A549 (cell line): ENCODE data around the gene MDC1.

Experiments used
- GATA3 ChIP-seq: IDR thresholded peaks from 2 replicates; pipeline ENCODE4 v1.6.1; 2012; ENCODE audit warnings: borderline replicate concordance
- JUNB ChIP-seq: fragments of >200 bp; sonication (Bioruptor Twin); formaldehyde crosslinking; IDR thresholded peaks from 2 replicates; pipeline ENCODE4 v1.6.1; 2016
- MAFK ChIP-seq: fragments of 450-650 bp; IDR thresholded peaks from 2 replicates; pipeline ENCODE4 v1.6.1; 2014; ENCODE audit not compliant: partially characterized antibody
- MYC ChIP-seq: IDR thresholded peaks from 2 replicates; pipeline ENCODE4 v1.6.1; 2012; ENCODE audit warnings: mild to moderate bottlenecking, inconsistent platforms, low read length, improper control_type of control experiment, borderline replicate concordance
- RAD21 ChIP-seq, 2 experiments: fragments of >200 bp in 1 of 2; sonication (Bioruptor Twin) in 1 of 2; formaldehyde crosslinking in 1 of 2; IDR thresholded peaks in 1 of 2; conservative IDR thresholded peaks in 1 of 2; 2 replicates in 1 of 2; 3 replicates in 1 of 2; pipeline ENCODE4 v1.6.1; 2012 to 2018; ENCODE audit warnings: inconsistent platforms in 1 of 2
- RFX5 ChIP-seq: fragments of 450-650 bp; IDR thresholded peaks from 2 replicates; pipeline ENCODE4 v1.7.1; 2014; ENCODE audit warnings: antibody characterized with exemption, mild to moderate bottlenecking, moderate library complexity
- ZFP36 ChIP-seq: fragments of 450-650 bp; IDR thresholded peaks from 2 replicates; pipeline ENCODE4 v1.6.1; 2014; ENCODE audit warnings: borderline replicate concordance; ENCODE audit not compliant: partially characterized antibody
- TF ChIP-seq, protein P1 (sequence below): fragments of 200-600 bp; sonication (generic); IDR thresholded peaks from 2 replicates; pipeline ENCODE4 v1.6.1; 2016; ENCODE audit warnings: antibody characterized with exemption, mild to moderate bottlenecking, moderate library complexity
- TF ChIP-seq, protein P2 (sequence below): fragments of >200 bp; sonication (Bioruptor Twin); formaldehyde crosslinking; IDR thresholded peaks from 3 replicates; pipeline ENCODE4 v1.5.1; 2016
- TF ChIP-seq, protein P3 (sequence below): IDR thresholded peaks from 2 replicates; pipeline ENCODE4 v1.6.1; 2012

DNA sequence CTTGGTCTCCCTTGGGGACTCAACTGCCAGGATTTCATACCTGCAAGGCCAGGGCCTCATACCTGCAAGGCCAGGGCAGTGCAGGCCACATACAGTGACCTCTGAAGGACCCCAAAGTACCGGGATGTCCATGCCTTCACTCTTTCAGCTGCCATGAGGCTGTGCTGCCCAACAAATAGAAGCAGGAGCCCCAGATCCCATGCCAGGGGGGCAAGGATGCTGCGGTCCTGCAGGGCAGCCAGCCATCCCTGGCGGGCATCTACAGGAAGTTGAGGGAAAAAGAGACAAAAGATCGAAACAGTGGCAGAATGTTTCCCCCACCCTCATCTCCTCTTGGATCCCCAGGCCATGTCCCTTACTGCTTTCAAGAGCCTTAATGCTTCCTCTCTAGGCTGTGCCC lies 27.1 kb downstream of the MDC1 start:
- TF ChIP-seq, protein P1, sequence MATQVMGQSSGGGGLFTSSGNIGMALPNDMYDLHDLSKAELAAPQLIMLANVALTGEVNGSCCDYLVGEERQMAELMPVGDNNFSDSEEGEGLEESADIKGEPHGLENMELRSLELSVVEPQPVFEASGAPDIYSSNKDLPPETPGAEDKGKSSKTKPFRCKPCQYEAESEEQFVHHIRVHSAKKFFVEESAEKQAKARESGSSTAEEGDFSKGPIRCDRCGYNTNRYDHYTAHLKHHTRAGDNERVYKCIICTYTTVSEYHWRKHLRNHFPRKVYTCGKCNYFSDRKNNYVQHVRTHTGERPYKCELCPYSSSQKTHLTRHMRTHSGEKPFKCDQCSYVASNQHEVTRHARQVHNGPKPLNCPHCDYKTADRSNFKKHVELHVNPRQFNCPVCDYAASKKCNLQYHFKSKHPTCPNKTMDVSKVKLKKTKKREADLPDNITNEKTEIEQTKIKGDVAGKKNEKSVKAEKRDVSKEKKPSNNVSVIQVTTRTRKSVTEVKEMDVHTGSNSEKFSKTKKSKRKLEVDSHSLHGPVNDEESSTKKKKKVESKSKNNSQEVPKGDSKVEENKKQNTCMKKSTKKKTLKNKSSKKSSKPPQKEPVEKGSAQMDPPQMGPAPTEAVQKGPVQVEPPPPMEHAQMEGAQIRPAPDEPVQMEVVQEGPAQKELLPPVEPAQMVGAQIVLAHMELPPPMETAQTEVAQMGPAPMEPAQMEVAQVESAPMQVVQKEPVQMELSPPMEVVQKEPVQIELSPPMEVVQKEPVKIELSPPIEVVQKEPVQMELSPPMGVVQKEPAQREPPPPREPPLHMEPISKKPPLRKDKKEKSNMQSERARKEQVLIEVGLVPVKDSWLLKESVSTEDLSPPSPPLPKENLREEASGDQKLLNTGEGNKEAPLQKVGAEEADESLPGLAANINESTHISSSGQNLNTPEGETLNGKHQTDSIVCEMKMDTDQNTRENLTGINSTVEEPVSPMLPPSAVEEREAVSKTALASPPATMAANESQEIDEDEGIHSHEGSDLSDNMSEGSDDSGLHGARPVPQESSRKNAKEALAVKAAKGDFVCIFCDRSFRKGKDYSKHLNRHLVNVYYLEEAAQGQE = no peak
- TF ChIP-seq, protein P2, sequence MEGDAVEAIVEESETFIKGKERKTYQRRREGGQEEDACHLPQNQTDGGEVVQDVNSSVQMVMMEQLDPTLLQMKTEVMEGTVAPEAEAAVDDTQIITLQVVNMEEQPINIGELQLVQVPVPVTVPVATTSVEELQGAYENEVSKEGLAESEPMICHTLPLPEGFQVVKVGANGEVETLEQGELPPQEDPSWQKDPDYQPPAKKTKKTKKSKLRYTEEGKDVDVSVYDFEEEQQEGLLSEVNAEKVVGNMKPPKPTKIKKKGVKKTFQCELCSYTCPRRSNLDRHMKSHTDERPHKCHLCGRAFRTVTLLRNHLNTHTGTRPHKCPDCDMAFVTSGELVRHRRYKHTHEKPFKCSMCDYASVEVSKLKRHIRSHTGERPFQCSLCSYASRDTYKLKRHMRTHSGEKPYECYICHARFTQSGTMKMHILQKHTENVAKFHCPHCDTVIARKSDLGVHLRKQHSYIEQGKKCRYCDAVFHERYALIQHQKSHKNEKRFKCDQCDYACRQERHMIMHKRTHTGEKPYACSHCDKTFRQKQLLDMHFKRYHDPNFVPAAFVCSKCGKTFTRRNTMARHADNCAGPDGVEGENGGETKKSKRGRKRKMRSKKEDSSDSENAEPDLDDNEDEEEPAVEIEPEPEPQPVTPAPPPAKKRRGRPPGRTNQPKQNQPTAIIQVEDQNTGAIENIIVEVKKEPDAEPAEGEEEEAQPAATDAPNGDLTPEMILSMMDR = no peak
- TF ChIP-seq MAFK = no peak
- TF ChIP-seq RAD21 (conservative IDR thresholded peaks at IDR 0.05 in 1 of 2, IDR thresholded peaks at IDR 0.05 in 1 of 2) = no peak
- TF ChIP-seq GATA3 = no peak
- no peak for TF ChIP-seq ZFP36
- no peak for TF ChIP-seq JUNB
- no peak for TF ChIP-seq RFX5
- TF ChIP-seq, protein P3, sequence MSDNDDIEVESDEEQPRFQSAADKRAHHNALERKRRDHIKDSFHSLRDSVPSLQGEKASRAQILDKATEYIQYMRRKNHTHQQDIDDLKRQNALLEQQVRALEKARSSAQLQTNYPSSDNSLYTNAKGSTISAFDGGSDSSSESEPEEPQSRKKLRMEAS = no peak
- TF ChIP-seq MYC = no peak
